NCI-H82 treated with DMSO at 0.1 percent for 48 hours (cell line): ENCODE data around the gene MDN1.
"Not testable (repeated sequence)": the region's sequence is repeated elsewhere in the genome, so short reads cannot be mapped to it uniquely, and the experiment has no call there.

ENCODE experiments used
- DNase-seq: peaks from one replicate; lab custom pipeline; 2025; ENCODE audit not compliant: unreplicated experiment; lab: John Stamatoyannopoulos, UW

The MDN1 gene

GRCh38 chr6:89661559-89661958 is 158.0 kb downstream of the MDN1 start:
- no peak for DNase-seq

DNA sequence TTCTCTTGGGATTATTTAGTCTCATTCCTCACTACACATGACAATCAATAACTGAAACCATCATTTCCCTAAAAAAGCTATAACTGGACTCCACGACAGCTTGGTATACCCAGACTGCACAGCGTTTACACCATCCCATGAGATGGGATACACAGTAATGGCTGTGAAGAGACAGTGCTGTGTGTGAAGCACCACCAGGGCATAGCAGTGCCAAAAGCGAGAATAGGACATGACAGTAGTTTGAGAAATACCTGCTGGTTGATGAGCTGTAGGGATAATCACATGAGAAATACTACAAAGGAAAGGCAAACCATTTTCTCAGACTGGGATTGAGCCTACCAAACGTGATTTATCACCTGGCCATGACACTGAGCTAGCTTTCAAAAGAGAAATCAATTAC is 158.6 kb downstream of the MDN1 start:
- no peak for DNase-seq

GRCh38 chr6:89657445-89658158 is 162.0 kb downstream of the MDN1 start:
- no peak for DNase-seq

- no peak for DNase-seq
Observed at GRCh38 chr6:89655122-89655521, 164.5 kb downstream of the MDN1 start.

DNA sequence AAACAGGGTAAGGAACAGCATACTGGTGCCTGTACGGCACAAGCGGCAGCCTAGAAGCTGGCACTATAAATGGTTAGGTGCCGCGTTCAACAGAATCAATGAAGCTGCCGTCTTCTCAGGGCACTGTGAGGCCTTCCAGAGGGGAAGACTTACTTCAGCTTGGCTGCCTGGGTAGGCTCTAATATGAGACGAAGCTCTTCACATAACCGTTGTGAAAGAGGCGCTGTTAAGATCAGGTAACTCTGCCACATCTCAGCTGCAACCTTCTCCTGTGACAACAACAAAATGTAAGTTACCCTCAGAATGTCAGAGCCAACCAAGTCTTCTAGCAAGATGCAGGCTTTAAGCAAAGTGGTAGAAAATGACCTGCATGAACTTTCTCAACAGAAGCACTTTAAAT is 169.0 kb downstream of the MDN1 start:
- no peak for DNase-seq

GRCh38 chr6:89649682-89650081 is 169.9 kb downstream of the MDN1 start:
- no peak for DNase-seq

GRCh38 chr6:89644864-89645263 is 174.7 kb downstream of the MDN1 start:
- DNase-seq = no peak

GRCh38 chr6:89643406-89643805 is 176.2 kb downstream of the MDN1 start:
- no peak for DNase-seq

GRCh38 chr6:89642956-89643355 is 176.6 kb downstream of the MDN1 start:
- DNase-seq = no peak

DNA sequence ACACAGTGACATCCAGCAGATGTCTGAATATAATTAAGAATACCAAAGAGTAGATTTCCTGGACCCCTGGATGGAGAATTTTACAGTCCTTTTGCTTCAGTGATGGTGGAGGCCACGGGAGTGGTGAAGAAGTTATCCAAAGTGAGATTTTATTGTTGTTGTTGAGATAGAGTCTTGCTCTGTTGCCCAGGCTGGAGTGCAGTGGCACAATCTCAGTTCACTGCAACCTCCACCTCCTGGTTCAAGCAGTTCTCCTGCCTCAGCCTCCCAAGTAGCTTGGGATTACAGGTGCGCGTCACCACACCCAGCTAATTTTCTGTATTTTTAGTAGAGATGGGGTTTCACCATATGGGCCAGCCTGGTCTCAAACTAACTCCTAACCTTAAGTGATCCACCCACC is 178.0 kb downstream of the MDN1 start:
- DNase-seq = not testable (repeated sequence)

- DNase-seq = no peak
Observed at GRCh38 chr6:89640804-89641203, 178.8 kb downstream of the MDN1 start.

- DNase-seq = peak; percentile 66
Observed at GRCh38 chr6:89638320-89639195, 181.0 kb downstream of the MDN1 start, which contains the start of gene LYRM2. LYRM2 (minus strand) TSS chr6:89638747; CDS start chr6:89638716, 31 bp downstream.

GRCh38 chr6:89637960-89638319 is 181.7 kb downstream of the MDN1 start:
- no peak for DNase-seq

DNA sequence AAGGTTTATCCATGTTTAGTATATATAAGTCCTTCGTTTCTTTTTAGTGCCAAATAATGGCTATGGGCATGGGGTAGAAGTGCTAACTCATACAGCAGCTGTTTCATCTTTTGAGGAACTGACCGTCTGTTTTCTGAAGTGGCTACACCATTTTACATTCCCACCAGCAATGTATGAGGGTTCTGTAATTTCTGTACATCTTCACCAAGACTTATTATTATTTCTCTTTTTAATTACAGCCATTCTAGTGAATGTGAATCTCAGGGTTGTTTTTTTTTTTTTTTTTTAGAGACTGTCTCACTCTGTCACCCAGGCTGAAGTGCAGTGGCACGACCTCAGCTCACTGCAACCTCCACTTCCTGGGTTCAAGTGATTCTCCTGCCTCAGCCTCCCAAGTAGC is 183.2 kb downstream of the MDN1 start:
- not testable (repeated sequence) for DNase-seq

DNA sequence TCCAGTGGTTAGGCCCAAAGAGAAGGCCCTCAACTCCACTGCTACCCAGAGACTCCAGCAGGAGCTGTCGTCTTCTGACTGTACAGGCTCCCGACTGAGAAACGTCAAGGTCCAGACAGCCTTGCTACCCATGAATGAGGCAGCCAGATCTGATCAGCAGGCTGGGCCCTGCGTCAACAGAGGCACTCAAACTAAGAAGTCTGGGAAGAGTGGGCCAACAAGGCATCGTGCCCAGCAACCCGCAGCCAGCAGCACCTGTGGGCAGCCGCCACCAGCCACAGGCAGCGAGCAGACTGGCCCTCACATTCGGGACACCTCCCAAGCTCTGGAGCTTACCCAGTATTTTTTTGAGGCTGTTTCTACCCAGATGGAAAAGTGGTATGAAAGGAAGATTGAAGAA is 189.1 kb downstream of the MDN1 start:
- DNase-seq = no peak

DNA sequence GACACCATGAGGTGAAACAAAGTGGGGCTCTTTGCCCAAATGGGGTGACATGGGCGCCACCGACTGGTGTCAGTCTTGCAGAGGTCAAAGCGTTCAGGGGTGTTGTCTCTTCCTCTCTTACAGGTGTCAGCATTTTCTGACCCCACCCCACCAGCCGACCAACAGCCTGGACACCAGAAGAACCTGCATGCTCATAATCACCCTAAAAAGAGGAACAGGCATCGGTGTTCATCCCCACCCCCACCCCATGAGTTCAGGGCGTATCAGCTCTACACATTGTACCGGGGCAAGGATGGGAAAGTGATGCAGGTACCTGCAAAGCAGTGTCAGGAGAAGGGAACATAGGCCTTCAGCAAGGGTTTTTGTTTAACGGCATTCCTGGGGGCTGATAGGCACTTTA is 195.8 kb downstream of the MDN1 start:
- DNase-seq = no peak

DNA sequence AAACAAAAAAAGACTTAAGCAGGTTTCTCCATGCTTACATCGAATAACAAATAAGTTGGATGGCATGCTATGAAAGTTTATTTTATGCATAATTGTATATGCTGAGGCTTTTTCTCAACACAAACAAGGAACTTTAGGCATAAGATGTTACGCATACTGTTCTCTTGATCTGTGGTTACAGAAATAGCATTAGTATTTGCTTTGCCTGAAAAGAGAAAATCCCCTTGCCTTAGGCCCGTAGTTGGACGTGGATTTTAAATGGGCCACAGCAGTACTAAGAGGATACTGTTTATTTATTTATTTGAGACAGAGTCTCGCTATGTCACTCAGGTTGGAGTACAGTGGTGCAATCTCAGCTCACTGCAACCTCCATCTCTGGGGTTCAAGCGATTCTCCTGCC is 200.0 kb downstream of the MDN1 start:
- no peak for DNase-seq

- DNase-seq = no peak
Observed at GRCh38 chr6:89618026-89618425, 201.6 kb downstream of the MDN1 start.

- no peak for DNase-seq
Observed at GRCh38 chr6:89616531-89616930, 203.1 kb downstream of the MDN1 start.

- no peak for DNase-seq
Observed at GRCh38 chr6:89615882-89616281, 203.7 kb downstream of the MDN1 start.

GRCh38 chr6:89613790-89614189 is 205.8 kb downstream of the MDN1 start:
- no peak for DNase-seq

DNA sequence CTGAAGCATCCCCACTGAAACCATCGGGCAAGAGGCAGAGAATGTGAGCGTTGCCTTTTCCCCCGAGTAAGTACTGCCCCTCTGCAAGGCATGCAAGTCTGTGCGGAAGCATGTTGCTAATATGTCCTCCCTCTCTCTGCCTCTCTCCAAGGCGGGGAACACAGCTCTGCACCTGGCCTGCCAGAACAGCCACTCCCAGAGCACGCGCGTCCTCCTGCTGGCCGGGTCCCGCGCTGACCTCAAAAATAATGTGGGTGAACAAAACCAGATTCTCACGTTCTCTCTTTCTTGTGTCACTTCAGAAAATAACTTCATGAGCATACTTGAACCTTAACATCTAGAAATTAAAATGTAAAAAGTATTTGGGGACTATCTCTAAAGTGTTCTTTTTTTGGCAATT is 207.5 kb downstream of the MDN1 start:
- DNase-seq = no peak
